Gastrocnemius medialis (tissue), 4 donors: ENCODE results near the gene FITM1.

Source experiments
- POLR2A ChIP-seq, 2 donors: fragments of 450-650 bp; IDR thresholded peaks; one replicate each; pipeline ENCODE4 v1.6.1; 2017; ENCODE audit warnings: antibody characterized with exemption in 2 of 2, mild to moderate bottlenecking in 2 of 2, moderate library complexity in 2 of 2
- TF ChIP-seq, protein P1 (sequence below), 5 experiments: fragments of 450-650 bp in 3 of 5; fragments of 200-600 bp in 2 of 5; sonication (generic) in 2 of 5; IDR thresholded peaks in 4 of 5; conservative IDR thresholded peaks in 1 of 5; 1 replicate in 4 of 5; 2 replicates in 1 of 5; pipeline ENCODE4 v1.5.1; 2016 to 2019; ENCODE audit warnings: antibody characterized with exemption in 5 of 5, mild to moderate bottlenecking in 3 of 5, moderate library complexity in 3 of 5

DNA sequence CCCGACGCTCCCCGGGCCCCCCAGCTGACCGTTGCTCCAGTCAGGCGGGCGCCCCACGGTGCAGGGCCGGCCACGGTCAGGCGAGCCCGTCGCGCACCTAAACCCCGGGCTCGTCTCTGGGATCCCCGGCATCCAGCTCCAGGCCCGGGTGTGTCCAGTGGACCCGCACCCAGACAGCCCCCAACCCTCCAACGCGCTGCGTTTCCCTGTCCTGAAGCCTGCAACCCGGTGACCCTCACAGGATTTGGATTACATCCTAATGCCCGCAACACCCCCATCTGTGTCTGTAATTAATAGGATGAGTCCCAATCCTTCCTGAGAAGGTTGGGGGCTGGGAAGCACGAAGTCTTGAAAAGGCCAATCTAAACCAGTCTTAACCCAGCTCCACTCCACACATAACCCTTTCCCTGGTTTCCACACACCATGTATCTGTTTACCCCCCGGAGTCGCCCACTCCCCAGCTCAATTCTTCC, 48.7 kb upstream of the FITM1 start:
- TF ChIP-seq, protein P1, sequence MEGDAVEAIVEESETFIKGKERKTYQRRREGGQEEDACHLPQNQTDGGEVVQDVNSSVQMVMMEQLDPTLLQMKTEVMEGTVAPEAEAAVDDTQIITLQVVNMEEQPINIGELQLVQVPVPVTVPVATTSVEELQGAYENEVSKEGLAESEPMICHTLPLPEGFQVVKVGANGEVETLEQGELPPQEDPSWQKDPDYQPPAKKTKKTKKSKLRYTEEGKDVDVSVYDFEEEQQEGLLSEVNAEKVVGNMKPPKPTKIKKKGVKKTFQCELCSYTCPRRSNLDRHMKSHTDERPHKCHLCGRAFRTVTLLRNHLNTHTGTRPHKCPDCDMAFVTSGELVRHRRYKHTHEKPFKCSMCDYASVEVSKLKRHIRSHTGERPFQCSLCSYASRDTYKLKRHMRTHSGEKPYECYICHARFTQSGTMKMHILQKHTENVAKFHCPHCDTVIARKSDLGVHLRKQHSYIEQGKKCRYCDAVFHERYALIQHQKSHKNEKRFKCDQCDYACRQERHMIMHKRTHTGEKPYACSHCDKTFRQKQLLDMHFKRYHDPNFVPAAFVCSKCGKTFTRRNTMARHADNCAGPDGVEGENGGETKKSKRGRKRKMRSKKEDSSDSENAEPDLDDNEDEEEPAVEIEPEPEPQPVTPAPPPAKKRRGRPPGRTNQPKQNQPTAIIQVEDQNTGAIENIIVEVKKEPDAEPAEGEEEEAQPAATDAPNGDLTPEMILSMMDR (IDR thresholded peaks at IDR 0.05 in 4 of 5, conservative IDR thresholded peaks at IDR 0.05 in 1 of 5), result no peak
- no peak for TF ChIP-seq POLR2A (IDR thresholded peaks at IDR 0.05)
